Jurkat, Clone E6-1 (cell line): ENCODE measurements around the gene RCN1.

ENCODE experiments used
- DNase-seq: peaks from one replicate; pipeline ENCODE4 v3.0.0-alpha.2; 2011; ENCODE audit warnings: low read depth, low spot score
- H3K4me3 ChIP-seq: 2 replicates; pipeline ENCODE4 v1.5.1; 2011; ENCODE audit warnings: mild to moderate bottlenecking, low read length, control low read depth, moderate library complexity

RCN1 gene

GRCh38 chr11:32139896-32140520 lies 49.1 kb downstream of the RCN1 start:
- no peak overlapping the region for H3K4me3 ChIP-seq
- DNase-seq = no peak

DNA sequence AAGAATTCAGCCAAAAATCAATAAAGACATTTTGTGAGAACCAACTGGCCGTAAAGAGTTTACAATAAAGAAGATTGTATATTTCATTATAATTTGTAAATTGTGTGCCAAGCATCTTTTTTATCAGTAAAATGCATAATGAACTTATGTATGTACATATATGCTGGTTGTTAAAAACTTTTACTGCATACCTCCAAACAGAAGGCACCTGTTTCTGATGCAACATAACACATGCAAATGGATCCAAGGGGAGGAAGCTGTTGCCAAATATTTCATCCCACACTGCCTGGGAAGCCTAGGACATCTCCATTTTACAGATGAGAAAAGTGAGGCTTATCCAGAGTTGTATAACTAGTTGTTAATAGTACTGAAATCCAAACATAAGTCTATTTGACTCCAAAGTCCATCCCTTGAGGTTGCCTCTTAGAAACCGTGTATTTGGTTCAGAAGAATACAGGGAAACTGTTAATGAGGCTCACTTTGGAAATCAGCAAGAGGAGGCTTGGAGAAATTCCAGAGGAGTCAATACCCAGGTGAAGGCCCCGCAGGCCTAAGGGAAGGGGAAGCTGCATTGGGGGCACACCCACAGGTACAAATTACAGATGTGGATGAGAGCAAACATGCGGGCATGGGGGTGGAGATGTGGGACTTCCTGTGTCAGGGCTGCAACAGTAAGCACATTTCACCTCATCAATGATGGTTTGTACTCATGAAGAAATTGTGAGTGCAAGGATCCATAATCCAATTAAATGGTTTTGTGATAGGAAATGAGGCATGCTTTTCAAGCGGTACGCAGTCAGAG lies 51.1 kb downstream of the RCN1 start:
- no peak for DNase-seq
- no peak overlapping the region for H3K4me3 ChIP-seq

GRCh38 chr11:32143378-32143777 lies 52.5 kb downstream of the RCN1 start:
- no peak overlapping the region for H3K4me3 ChIP-seq
- no peak for DNase-seq

GRCh38 chr11:32145282-32145681 lies 54.4 kb downstream of the RCN1 start:
- DNase-seq = no peak
- no peak overlapping the region for H3K4me3 ChIP-seq

DNA sequence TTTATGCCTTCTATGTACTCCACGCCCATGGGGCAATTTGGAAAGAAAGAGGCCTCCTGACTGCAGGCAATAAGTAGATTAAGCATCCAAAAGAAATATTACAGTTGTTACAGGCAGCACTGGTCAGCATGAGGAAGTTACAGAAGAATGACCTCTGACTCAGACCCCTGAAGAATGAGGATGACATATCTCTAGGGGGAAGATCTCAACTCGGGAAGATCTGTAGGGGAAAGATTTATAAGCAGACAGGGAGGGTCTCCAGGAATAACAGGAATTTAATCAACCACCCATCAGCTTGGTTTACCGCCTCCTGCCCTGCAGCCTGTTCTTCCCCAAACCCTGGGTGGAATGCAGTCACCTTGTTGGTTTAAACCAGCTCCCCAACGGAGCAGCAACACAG lies 58.0 kb downstream of the RCN1 start:
- H3K4me3 ChIP-seq = no peak overlapping the region
- no peak for DNase-seq

DNA sequence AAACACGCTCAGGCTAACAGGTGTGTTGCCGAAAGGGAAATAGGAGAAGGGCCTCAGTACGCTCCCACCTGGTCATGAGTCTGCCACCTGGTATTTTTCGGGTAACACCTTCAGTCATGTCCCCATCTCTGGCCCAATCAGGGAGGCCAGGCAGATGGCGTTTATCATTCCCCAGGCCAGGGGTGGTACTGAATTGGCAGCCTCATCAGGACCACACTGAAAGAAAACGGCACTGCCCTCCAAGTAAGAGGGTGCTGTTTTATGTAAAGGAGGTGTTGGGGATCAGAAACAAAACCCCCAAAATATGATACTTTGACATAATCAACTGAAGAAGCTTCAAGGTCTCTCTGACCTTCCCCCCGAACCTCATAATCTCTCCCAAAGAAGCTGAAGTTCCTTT lies 58.9 kb downstream of the RCN1 start:
- no peak overlapping the region for H3K4me3 ChIP-seq
- DNase-seq = no peak

DNA sequence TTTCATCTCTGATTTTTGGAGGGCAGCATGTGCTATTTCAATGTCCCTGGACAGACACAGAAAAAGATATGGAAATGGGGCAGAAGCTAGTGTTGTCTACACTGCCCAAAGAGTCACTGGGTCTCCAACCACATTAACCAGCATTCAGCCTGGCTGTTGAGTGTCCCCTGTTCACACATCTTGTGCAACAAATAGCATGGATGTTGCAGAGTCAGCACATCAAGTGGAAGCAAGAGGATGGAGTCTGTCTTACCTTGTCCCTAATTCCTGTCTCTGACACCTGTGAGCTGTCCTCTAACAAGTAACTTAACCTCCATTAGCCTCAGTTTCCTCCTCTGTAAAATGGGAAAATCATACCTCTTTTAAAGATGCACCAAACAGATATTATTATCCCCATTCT lies 60.2 kb downstream of the RCN1 start:
- DNase-seq = no peak
- H3K4me3 ChIP-seq = no peak overlapping the region

GRCh38 chr11:32152216-32152615 lies 61.3 kb downstream of the RCN1 start:
- DNase-seq = no peak
- no peak overlapping the region for H3K4me3 ChIP-seq

GRCh38 chr11:32152821-32153220 lies 61.9 kb downstream of the RCN1 start:
- no peak for DNase-seq
- H3K4me3 ChIP-seq = no peak overlapping the region

GRCh38 chr11:32153747-32154146 lies 62.9 kb downstream of the RCN1 start:
- no peak for DNase-seq
- no peak overlapping the region for H3K4me3 ChIP-seq

GRCh38 chr11:32154275-32154674 lies 63.4 kb downstream of the RCN1 start:
- no peak overlapping the region for H3K4me3 ChIP-seq
- DNase-seq = no peak
